Measurements from ENCODE around the gene CSRNP3.

- no peak for TF ChIP-seq CTCF (IDR thresholded peaks at IDR 0.05)
- TF ChIP-seq EZH2 (IDR thresholded peaks at IDR 0.05; ENCODE audit: borderline replicate concordance, insufficient read depth, low read depth, low read length, poor library complexity, severe bottlenecking): no peak
These were observed 34.5 kb upstream of the CSRNP3 start for GRCh38 chr2:165434865-165435496.
